GM23338 (cell line): ENCODE data around the gene GPR31. TPM values are rescaled to one million over a fixed set of nuclear protein-coding genes. Genes with fewer than 3 reads are reported as not detected.

Source experiments
- ATAC-seq: fragments of 200-7000 bp; cut with Tn5 transposase; 3 replicates; pipeline ENCODE4 v1.9.1; 2020
- DNase-seq: peaks from one replicate; pipeline ENCODE4 v3.0.0-alpha.2; 2015; ENCODE audit warnings: low spot score
- H2AFZ ChIP-seq: fragments of 200-600 bp; sonication (generic); 2 replicates; pipeline ENCODE4 v1.8.0; 2016; ENCODE audit warnings: antibody characterized with exemption, mild to moderate bottlenecking, moderate library complexity
- H3F3A ChIP-seq: fragments of 200-600 bp; sonication (generic); replicated peaks from 2 replicates; pipeline ENCODE4 v1.8.0; 2017; ENCODE audit warnings: antibody characterized with exemption, mixed run types, low read depth
- H3K27ac ChIP-seq: fragments of 200-600 bp; sonication (generic); 2 replicates; pipeline ENCODE4 v1.6.1; 2016; ENCODE audit warnings: low read depth
- H3K27me3 ChIP-seq: fragments of 200-600 bp; sonication (generic); 2 replicates; pipeline ENCODE4 v1.8.0; 2016; ENCODE audit warnings: mild to moderate bottlenecking, mixed run types, moderate library complexity; ENCODE audit not compliant: insufficient read depth
- H3K36me3 ChIP-seq: fragments of 200-600 bp; sonication (generic); 2 replicates; pipeline ENCODE4 v1.8.0; 2016; ENCODE audit warnings: mild to moderate bottlenecking; ENCODE audit not compliant: insufficient read depth
- H3K4me1 ChIP-seq: fragments of 200-600 bp; sonication (generic); 2 replicates; pipeline ENCODE4 v1.8.0; 2016; ENCODE audit warnings: mild to moderate bottlenecking, moderate library complexity; ENCODE audit not compliant: insufficient read depth
- H3K4me2 ChIP-seq: fragments of 200-600 bp; sonication (generic); 2 replicates; pipeline ENCODE4 v1.7.1; 2017; ENCODE audit warnings: mixed run types
- H3K4me3 ChIP-seq: fragments of 200-600 bp; sonication (generic); 2 replicates; pipeline ENCODE4 v1.6.1; 2016; ENCODE audit warnings: mixed run types
- H3K79me2 ChIP-seq: fragments of 200-600 bp; sonication (generic); replicated peaks from 2 replicates; pipeline ENCODE4 v1.8.0; 2017; ENCODE audit warnings: mild to moderate bottlenecking; ENCODE audit not compliant: insufficient read depth
- H3K9me2 ChIP-seq: fragments of 200-600 bp; sonication (generic); 2 replicates; pipeline ENCODE4 v1.8.0; 2017; ENCODE audit not compliant: insufficient read depth
- H4K20me1 ChIP-seq: fragments of 200-600 bp; sonication (generic); replicated peaks from 2 replicates; pipeline ENCODE4 v1.8.0; 2017; ENCODE audit warnings: mild to moderate bottlenecking; ENCODE audit not compliant: insufficient read depth
- H3K27ac Mint-ChIP-seq: 2 replicates; pipeline ENCODE4 v1.8.0; 2020; ENCODE audit warnings: inconsistent platforms, mild to moderate bottlenecking, moderate library complexity, mixed read lengths
- H3K27me3 Mint-ChIP-seq: 3 replicates; pipeline ENCODE4 v1.8.0; 2022; ENCODE audit warnings: low read depth, mild to moderate bottlenecking, moderate library complexity, mixed read lengths, inconsistent platforms; ENCODE audit not compliant: insufficient read depth, poor library complexity
- H3K36me3 Mint-ChIP-seq: 3 replicates; pipeline ENCODE4 v1.8.0; 2021; ENCODE audit warnings: low read depth, mild to moderate bottlenecking, inconsistent platforms, moderate library complexity, mixed read lengths
- H3K4me1 Mint-ChIP-seq: 3 replicates; pipeline ENCODE4 v1.8.0; 2020; ENCODE audit warnings: mild to moderate bottlenecking, inconsistent platforms, mixed read lengths
- H3K4me3 Mint-ChIP-seq: 3 replicates; pipeline ENCODE4 v1.8.0; 2021; ENCODE audit warnings: moderate library complexity, mild to moderate bottlenecking, inconsistent platforms, mixed read lengths
- H3K9me3 Mint-ChIP-seq: 3 replicates; pipeline ENCODE4 v1.8.0; 2020; ENCODE audit warnings: moderate library complexity, mild to moderate bottlenecking, inconsistent platforms, mixed read lengths
- CREB1 ChIP-seq: fragments of 250-450 bp; sonication (Bioruptor Pico); IDR thresholded peaks from 2 replicates; pipeline ENCODE4 v1.5.0; 2020; ENCODE audit warnings: low read depth, mild to moderate bottlenecking, moderate library complexity
- EZH2 ChIP-seq: fragments of 200-600 bp; sonication (generic); IDR thresholded peaks from one replicate; pipeline ENCODE4 v1.8.0; 2017; ENCODE audit warnings: antibody characterized with exemption, mild to moderate bottlenecking, low read depth; ENCODE audit not compliant: unreplicated experiment
- EZH2phosphoT487 ChIP-seq: fragments of 200-600 bp; sonication (generic); IDR thresholded peaks from one replicate; pipeline ENCODE4 v1.8.1; 2018; ENCODE audit warnings: antibody characterized with exemption; ENCODE audit not compliant: unreplicated experiment
- NANOG ChIP-seq: IDR thresholded peaks from 2 replicates; pipeline ENCODE4 v1.6.1; 2016; ENCODE audit warnings: antibody characterized with exemption, borderline replicate concordance
- POLR2AphosphoS5 ChIP-seq: IDR thresholded peaks from 2 replicates; pipeline ENCODE4 v1.6.1; 2016; ENCODE audit warnings: antibody characterized with exemption, low read depth
- STAT1 ChIP-seq: IDR thresholded peaks from one replicate; pipeline ENCODE4 v1.6.1; 2016; ENCODE audit warnings: antibody characterized with exemption; ENCODE audit not compliant: unreplicated experiment
- ZNF114 ChIP-seq: fragments of 250-450 bp; sonication (Bioruptor Pico); IDR thresholded peaks from 2 replicates; pipeline ENCODE4 v1.5.0; 2020; ENCODE audit warnings: mild to moderate bottlenecking, moderate library complexity
- ZNF331 ChIP-seq: fragments of 250-450 bp; sonication (Bioruptor Pico); IDR thresholded peaks from 2 replicates; pipeline ENCODE4 v1.5.0; 2020; ENCODE audit warnings: low read depth, mild to moderate bottlenecking, moderate library complexity
- polyA plus RNA-seq: library from polyadenylated mRNA; unstranded; fragments of >200 nt; fragmentation: Nextera tagmentation; extraction: Ambion mirVana; gene quantifications from 2 replicates; pipeline ENCODE4 v1.2.1, GENCODE V29; 2016
- total RNA-seq: library from RNA; depleted of rRNA; stranded (reverse); fragments of >200 nt; shearing (Covaris generic); gene quantifications from 2 replicates; pipeline ENCODE4 v1.2.3, GENCODE V29; 2014
- TF ChIP-seq, protein P1 (sequence below), 2 experiments: fragments of 200-600 bp in 1 of 2; sonication (generic) in 1 of 2; conservative IDR thresholded peaks; 2 replicates each; pipeline versions ENCODE4 v1.5.1 to v1.6.1; 2016 to 2017; ENCODE audit warnings: antibody characterized with exemption in 2 of 2, low read depth in 2 of 2, mild to moderate bottlenecking in 2 of 2, moderate library complexity in 1 of 2
- TF ChIP-seq, protein P2 (sequence below): IDR thresholded peaks from 2 replicates; pipeline ENCODE4 v1.6.1; 2016; ENCODE audit warnings: antibody characterized with exemption
- TF ChIP-seq, protein P3 (sequence below): IDR thresholded peaks from one replicate; pipeline ENCODE4 v1.6.1; 2018; ENCODE audit warnings: antibody characterized with exemption; ENCODE audit not compliant: unreplicated experiment

The GPR31 gene
- total and polyA plus RNA-seq, 2 experiments from 2014 or later, result not detected

DNA sequence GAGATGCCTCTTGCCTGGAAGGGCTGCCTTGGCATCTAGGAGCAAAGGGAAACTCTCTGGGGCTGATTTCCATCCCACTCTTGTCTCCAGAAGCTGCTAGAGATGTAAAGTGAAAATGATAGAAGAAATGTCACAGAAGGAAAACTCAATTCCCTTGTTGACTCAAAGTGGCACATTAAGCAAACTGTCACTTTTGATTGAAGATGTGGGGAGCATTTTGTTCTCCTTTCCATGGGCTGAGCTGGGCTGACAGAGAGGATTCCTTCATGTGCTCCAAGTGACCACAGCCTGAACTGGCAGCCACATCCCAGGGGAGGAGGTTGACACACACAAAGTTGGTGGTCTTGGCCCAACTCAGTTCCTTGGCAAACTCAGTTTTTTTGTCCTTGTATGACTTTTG, 9.8 kb downstream of the GPR31 start (continued):
- TF ChIP-seq, protein P1, sequence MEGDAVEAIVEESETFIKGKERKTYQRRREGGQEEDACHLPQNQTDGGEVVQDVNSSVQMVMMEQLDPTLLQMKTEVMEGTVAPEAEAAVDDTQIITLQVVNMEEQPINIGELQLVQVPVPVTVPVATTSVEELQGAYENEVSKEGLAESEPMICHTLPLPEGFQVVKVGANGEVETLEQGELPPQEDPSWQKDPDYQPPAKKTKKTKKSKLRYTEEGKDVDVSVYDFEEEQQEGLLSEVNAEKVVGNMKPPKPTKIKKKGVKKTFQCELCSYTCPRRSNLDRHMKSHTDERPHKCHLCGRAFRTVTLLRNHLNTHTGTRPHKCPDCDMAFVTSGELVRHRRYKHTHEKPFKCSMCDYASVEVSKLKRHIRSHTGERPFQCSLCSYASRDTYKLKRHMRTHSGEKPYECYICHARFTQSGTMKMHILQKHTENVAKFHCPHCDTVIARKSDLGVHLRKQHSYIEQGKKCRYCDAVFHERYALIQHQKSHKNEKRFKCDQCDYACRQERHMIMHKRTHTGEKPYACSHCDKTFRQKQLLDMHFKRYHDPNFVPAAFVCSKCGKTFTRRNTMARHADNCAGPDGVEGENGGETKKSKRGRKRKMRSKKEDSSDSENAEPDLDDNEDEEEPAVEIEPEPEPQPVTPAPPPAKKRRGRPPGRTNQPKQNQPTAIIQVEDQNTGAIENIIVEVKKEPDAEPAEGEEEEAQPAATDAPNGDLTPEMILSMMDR (conservative IDR thresholded peaks at IDR 0.05; ENCODE audit: low read depth in 2 of 2), result no peak
- TF ChIP-seq ZNF114 (CRISPR knock-in tag), result no peak

DNA sequence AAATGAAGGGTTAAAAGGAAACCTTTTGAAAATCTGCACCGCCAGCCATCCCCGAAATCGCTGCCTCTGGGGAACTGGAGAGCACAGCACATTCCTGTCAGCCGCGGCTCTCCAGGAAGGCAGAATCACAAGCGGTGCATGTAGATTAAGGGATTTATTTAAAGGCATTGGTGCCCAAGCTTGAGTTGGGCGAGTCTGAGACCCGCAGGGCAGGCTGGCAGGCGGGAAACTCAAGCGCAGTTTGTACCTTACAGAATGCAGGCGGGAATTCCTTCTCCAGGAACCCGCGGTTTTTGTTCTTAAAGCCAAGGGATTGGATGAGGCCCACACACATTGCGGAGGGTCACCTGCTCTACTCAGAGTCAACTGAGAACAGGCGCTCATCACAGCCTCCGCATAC, 10.8 kb downstream of the GPR31 start:
- peak; percentile 82 for ATAC-seq
- peak overlapping the region; percentile 30 for H3K4me2 ChIP-seq
- H3K27ac Mint-ChIP-seq, result peak overlapping the region; percentile 70

DNA sequence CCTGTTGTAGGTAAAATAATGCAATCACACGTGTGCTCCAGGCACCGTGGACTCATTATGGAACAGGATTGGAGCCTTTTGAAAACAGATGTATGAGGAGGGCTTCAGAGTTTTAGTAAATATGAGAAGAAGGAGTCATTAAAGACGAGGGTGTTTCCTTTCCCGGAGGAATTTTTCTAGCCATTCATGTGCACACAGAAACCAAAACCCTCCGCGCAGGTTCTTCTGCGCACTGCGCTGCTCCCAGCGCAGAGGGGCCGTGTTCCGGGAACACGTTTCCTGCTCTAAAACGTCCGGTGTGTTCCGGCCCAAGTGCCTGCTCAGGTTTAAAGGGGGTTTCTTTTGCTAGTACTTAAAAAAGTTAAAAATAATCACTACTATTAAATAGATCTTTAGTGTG, 11.6 kb downstream of the GPR31 start:
- Histone ChIP-seq H4K20me1 (no peaks in the 10 kb centered on the region), H3K36me3 (no peaks in the 10 kb centered on the region; the same call in 1 of the 2 replicates), H3K27me3 (peaks cover 11% of the 10 kb centered on the region; the same call in 1 of the 2 replicates), H3K4me3 (no peak overlapping the region), H3K27ac (no peak overlapping the region), H3K9me2 (peaks cover 16% of the 10 kb centered on the region; the same call in 1 of the 2 replicates), H3K4me2 (peak overlapping the region; percentile 30), H3K4me1 (peaks cover 41% of the 10 kb centered on the region), H3K79me2 (no peaks in the 10 kb centered on the region), H2AFZ (no peak overlapping the region), H3F3A (no peaks in the 10 kb centered on the region; the same call in 1 of the 2 replicates)
- H3K27ac Mint-ChIP-seq, result no peak overlapping the region
- peak overlapping the region; percentile 59 for H3K4me3 Mint-ChIP-seq
- H3K4me1 Mint-ChIP-seq, result peaks cover 35% of the 10 kb centered on the region
- peaks cover 16% of the 10 kb centered on the region for H3K9me3 Mint-ChIP-seq
- peaks cover 16% of the 10 kb centered on the region; the same call in 2 of the 3 replicates for H3K36me3 Mint-ChIP-seq
- DNase-seq (no peak), ATAC-seq (no peak)
- peaks cover 24% of the 10 kb centered on the region for H3K27me3 Mint-ChIP-seq
- TF ChIP-seq ZNF331, result no peak
- TF ChIP-seq CREB1 (CRISPR knock-in tag), result no peak
- TF ChIP-seq POLR2AphosphoS5, result no peak
- TF ChIP-seq, protein P2, sequence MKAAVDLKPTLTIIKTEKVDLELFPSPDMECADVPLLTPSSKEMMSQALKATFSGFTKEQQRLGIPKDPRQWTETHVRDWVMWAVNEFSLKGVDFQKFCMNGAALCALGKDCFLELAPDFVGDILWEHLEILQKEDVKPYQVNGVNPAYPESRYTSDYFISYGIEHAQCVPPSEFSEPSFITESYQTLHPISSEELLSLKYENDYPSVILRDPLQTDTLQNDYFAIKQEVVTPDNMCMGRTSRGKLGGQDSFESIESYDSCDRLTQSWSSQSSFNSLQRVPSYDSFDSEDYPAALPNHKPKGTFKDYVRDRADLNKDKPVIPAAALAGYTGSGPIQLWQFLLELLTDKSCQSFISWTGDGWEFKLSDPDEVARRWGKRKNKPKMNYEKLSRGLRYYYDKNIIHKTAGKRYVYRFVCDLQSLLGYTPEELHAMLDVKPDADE, result no peak
- no peak for TF ChIP-seq STAT1
- TF ChIP-seq, protein P3, sequence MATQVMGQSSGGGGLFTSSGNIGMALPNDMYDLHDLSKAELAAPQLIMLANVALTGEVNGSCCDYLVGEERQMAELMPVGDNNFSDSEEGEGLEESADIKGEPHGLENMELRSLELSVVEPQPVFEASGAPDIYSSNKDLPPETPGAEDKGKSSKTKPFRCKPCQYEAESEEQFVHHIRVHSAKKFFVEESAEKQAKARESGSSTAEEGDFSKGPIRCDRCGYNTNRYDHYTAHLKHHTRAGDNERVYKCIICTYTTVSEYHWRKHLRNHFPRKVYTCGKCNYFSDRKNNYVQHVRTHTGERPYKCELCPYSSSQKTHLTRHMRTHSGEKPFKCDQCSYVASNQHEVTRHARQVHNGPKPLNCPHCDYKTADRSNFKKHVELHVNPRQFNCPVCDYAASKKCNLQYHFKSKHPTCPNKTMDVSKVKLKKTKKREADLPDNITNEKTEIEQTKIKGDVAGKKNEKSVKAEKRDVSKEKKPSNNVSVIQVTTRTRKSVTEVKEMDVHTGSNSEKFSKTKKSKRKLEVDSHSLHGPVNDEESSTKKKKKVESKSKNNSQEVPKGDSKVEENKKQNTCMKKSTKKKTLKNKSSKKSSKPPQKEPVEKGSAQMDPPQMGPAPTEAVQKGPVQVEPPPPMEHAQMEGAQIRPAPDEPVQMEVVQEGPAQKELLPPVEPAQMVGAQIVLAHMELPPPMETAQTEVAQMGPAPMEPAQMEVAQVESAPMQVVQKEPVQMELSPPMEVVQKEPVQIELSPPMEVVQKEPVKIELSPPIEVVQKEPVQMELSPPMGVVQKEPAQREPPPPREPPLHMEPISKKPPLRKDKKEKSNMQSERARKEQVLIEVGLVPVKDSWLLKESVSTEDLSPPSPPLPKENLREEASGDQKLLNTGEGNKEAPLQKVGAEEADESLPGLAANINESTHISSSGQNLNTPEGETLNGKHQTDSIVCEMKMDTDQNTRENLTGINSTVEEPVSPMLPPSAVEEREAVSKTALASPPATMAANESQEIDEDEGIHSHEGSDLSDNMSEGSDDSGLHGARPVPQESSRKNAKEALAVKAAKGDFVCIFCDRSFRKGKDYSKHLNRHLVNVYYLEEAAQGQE, result no peak
- TF ChIP-seq EZH2phosphoT487, result no peak

More for the DNA sequence above, 10.8 kb downstream of the GPR31 start:
- Histone ChIP-seq H3F3A (no peaks in the 10 kb centered on the region; the same call in 1 of the 2 replicates), H3K27me3 (peaks cover 11% of the 10 kb centered on the region; the same call in 1 of the 2 replicates), H3K79me2 (no peaks in the 10 kb centered on the region), H3K27ac (peak overlapping the region; percentile 70; the same call in 1 of the 2 replicates), H3K4me1 (peaks cover 42% of the 10 kb centered on the region), H3K36me3 (no peaks in the 10 kb centered on the region; the same call in 1 of the 2 replicates), H3K9me2 (peaks cover 16% of the 10 kb centered on the region; the same call in 1 of the 2 replicates), H4K20me1 (no peaks in the 10 kb centered on the region), H3K4me3 (peak overlapping the region; percentile 14; the same call in 1 of the 2 replicates), H2AFZ (peak overlapping the region; percentile 2)
- H3K27me3 Mint-ChIP-seq, result peaks cover 24% of the 10 kb centered on the region
- peak; percentile 84 for DNase-seq
- no peak for TF ChIP-seq EZH2
- 0 out of 2 replicates have a peak, but pooled peaks have one; percentile 35 for TF ChIP-seq NANOG
- H3K4me3 Mint-ChIP-seq, result peak overlapping the region; percentile 59
- H3K36me3 Mint-ChIP-seq, result peaks cover 16% of the 10 kb centered on the region; the same call in 2 of the 3 replicates
- H3K4me1 Mint-ChIP-seq, result peaks cover 36% of the 10 kb centered on the region
- peaks cover 16% of the 10 kb centered on the region for H3K9me3 Mint-ChIP-seq
